Measurements from ENCODE around the gene FNIP1. TPM values are rescaled to one million over a fixed set of nuclear protein-coding genes. Genes with fewer than 3 reads are reported as not detected.

Gene FNIP1
- polyA plus RNA-seq, 1 donor from 2014 or later: 18.1 TPM

GRCh38 chr5:131628990-131629389, 167.8 kb downstream of the FNIP1 start:
- no peak overlapping the region for H3K9ac ChIP-seq (ENCODE audit: low read length)
- no peak overlapping the region for H3K4me3 ChIP-seq (ENCODE audit: low read length)
- H3K27ac ChIP-seq (ENCODE audit: low read length): no peak overlapping the region
- no peaks in the 10 kb centered on the region for H3K9me3 ChIP-seq (ENCODE audit: low read length)
- H3K27me3 ChIP-seq (ENCODE audit: insufficient read depth, low read depth, low read length): no peaks in the 10 kb centered on the region
- H3K4me2 ChIP-seq (ENCODE audit: low read length): no peak overlapping the region
- no peak overlapping the region for H2AFZ ChIP-seq (ENCODE audit: low read depth, low read length)
- H3K9me2 ChIP-seq (ENCODE audit: insufficient read depth, low read length): no peaks in the 10 kb centered on the region
- H3K79me2 ChIP-seq (replicated peaks; ENCODE audit: insufficient read depth, low read length): peaks cover 48% of the 10 kb centered on the region
- no peaks in the 10 kb centered on the region for H3F3A ChIP-seq (ENCODE audit: insufficient read depth, low read length, poor library complexity, severe bottlenecking)
- TF ChIP-seq POLR2AphosphoS5 (IDR thresholded peaks at IDR 0.05) (no peak), EP300 (conservative IDR thresholded peaks at IDR 0.05; ENCODE audit: poor library complexity, severe bottlenecking) (no peak), EZH2 (IDR thresholded peaks at IDR 0.05; ENCODE audit: borderline replicate concordance, insufficient read depth, low read length, poor library complexity, severe bottlenecking) (no peak)
- no peaks in the 10 kb centered on the region for H3K36me3 ChIP-seq (ENCODE audit: insufficient read depth, low read length)
- H4K20me1 ChIP-seq (ENCODE audit: insufficient read depth): no peaks in the 10 kb centered on the region

- Histone ChIP-seq H3K27me3 (ENCODE audit: insufficient read depth, low read depth, low read length) (no peaks in the 10 kb centered on the region), H3K27ac (ENCODE audit: low read length) (no peak overlapping the region), H3F3A (ENCODE audit: insufficient read depth, low read length, poor library complexity, severe bottlenecking) (no peaks in the 10 kb centered on the region), H3K36me3 (ENCODE audit: insufficient read depth, low read length) (no peaks in the 10 kb centered on the region), H2AFZ (ENCODE audit: low read depth, low read length) (no peak overlapping the region), H3K9ac (ENCODE audit: low read length) (no peak overlapping the region), H3K79me2 (replicated peaks; ENCODE audit: insufficient read depth, low read length) (peaks cover 39% of the 10 kb centered on the region), H3K4me3 (ENCODE audit: low read length) (no peak overlapping the region), H3K9me2 (ENCODE audit: insufficient read depth, low read length) (no peaks in the 10 kb centered on the region), H3K9me3 (ENCODE audit: low read length) (no peaks in the 10 kb centered on the region), H3K4me2 (ENCODE audit: low read length) (no peak overlapping the region), H4K20me1 (ENCODE audit: insufficient read depth) (no peaks in the 10 kb centered on the region)
- TF ChIP-seq CTCF (IDR thresholded peaks at IDR 0.05; ENCODE audit: poor library complexity, severe bottlenecking) (no peak), SMC3 (conservative IDR thresholded peaks at IDR 0.05; ENCODE audit: poor library complexity) (no peak), MXI1 (conservative IDR thresholded peaks at IDR 0.05; ENCODE audit: poor library complexity, severe bottlenecking) (no peak), TAF1 (IDR thresholded peaks at IDR 0.05; ENCODE audit: low read depth) (no peak), RAD21 (conservative IDR thresholded peaks at IDR 0.05) (no peak), EP300 (conservative IDR thresholded peaks at IDR 0.05; ENCODE audit: poor library complexity, severe bottlenecking) (no peak), EZH2 (IDR thresholded peaks at IDR 0.05; ENCODE audit: borderline replicate concordance, insufficient read depth, low read length, poor library complexity, severe bottlenecking) (no peak), POLR2AphosphoS5 (IDR thresholded peaks at IDR 0.05) (no peak), REST (IDR thresholded peaks at IDR 0.05; ENCODE audit: borderline replicate concordance) (no peak)
Measured at GRCh38 chr5:131627207-131627865, 169.5 kb downstream of the FNIP1 start.

Data from neural cell (in vitro differentiated cells).